Keratinocyte (primary cell): Measurements from ENCODE around the gene ANXA2R.

Experiments
- EZH2 ChIP-seq: IDR thresholded peaks from one replicate; pipeline ENCODE4 v1.6.1; 2012; ENCODE audit warnings: inconsistent platforms, mild to moderate bottlenecking, low read length, moderate library complexity
- TF ChIP-seq, protein P1 (sequence below), 3 experiments: IDR thresholded peaks in 1 of 3; conservative IDR thresholded peaks in 1 of 3; optimal IDR thresholded peaks in 1 of 3; 2 replicates in 2 of 3; 3 replicates in 1 of 3; pipeline versions ENCODE3 to v1.5.1; 2011; ENCODE audit warnings: low read length in 3 of 3, mild to moderate bottlenecking in 3 of 3, moderate library complexity in 2 of 3, control low read depth in 1 of 3, inconsistent platforms in 1 of 3; ENCODE audit not compliant: insufficient read depth in 2 of 3; ENCODE audit errors: extremely low read depth in 1 of 3

- TF ChIP-seq, protein P1, sequence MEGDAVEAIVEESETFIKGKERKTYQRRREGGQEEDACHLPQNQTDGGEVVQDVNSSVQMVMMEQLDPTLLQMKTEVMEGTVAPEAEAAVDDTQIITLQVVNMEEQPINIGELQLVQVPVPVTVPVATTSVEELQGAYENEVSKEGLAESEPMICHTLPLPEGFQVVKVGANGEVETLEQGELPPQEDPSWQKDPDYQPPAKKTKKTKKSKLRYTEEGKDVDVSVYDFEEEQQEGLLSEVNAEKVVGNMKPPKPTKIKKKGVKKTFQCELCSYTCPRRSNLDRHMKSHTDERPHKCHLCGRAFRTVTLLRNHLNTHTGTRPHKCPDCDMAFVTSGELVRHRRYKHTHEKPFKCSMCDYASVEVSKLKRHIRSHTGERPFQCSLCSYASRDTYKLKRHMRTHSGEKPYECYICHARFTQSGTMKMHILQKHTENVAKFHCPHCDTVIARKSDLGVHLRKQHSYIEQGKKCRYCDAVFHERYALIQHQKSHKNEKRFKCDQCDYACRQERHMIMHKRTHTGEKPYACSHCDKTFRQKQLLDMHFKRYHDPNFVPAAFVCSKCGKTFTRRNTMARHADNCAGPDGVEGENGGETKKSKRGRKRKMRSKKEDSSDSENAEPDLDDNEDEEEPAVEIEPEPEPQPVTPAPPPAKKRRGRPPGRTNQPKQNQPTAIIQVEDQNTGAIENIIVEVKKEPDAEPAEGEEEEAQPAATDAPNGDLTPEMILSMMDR (optimal IDR thresholded peaks at IDR 0.05 in 1 of 3, IDR thresholded peaks at IDR 0.05 in 1 of 3, conservative IDR thresholded peaks at IDR 0.05 in 1 of 3; ENCODE audit: extremely low read depth in 1 of 3, insufficient read depth in 2 of 3, low read length in 3 of 3), result no peak
- no peak for TF ChIP-seq EZH2
These were observed 22.7 kb downstream of the ANXA2R start for GRCh38 chr5:43017428-43017815.
